Measurements from ENCODE around the gene KCTD20.

DNA sequence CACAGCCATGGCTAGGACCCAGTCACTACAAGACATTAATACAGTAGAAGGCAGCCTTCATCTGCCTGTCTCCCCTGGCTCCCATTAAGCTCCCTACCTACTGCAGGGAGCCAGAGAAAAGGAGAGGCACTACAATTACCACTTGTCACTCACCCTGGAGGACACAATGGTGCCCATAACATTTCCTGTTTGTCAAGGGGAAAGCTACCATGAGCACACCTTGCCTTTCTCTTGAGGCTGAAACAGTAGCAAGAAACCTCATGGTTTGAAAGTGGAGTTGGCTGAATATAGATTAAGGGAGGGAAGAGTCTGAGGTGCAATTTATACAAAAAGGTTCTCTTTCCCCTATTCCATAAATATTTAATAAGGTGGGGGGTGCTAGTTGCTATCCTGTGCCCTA is 76.6 kb downstream of the KCTD20 start:
- no peak for TF ChIP-seq POLR2A (IDR thresholded peaks at IDR 0.05; ENCODE audit: low read depth, low read length)
- TF ChIP-seq POLR2AphosphoS5 (IDR thresholded peaks at IDR 0.05; ENCODE audit: low read depth, low read length): no peak
- no peak for TF ChIP-seq PAX5 (IDR thresholded peaks at IDR 0.05; ENCODE audit: insufficient read depth, low read length, severe bottlenecking)
